Measurements from ENCODE around the gene NSD1. TPM values are rescaled to one million over a fixed set of nuclear protein-coding genes. Genes with fewer than 3 reads are reported as not detected.

NSD1 gene
- total and polyA plus RNA-seq, 7 experiments from 2014 or later = 57.0 to 126 (median 114) TPM

- CTCF ChIA-PET = interaction anchor here (0.8 to 1.1 kb wide), 2 partner anchors 14 to 38 kb away, joined by 3 to 4 read pairs; partner anchors contain the start of gene LMAN2
- Mint-ChIP-seq H3K4me3 (no peak overlapping the region), H3K36me3 (peaks cover 0 to 9% (median 0%) of the 10 kb centered on the region in 5 donors), H3K9me3 (peaks cover 0 to 1% (median 0%) of the 10 kb centered on the region in 11 donors), H3K4me1 (peaks cover 11 to 63% (median 35%) of the 10 kb centered on the region in 7 donors), H3K27me3 (peaks cover 0 to 5% (median 0%) of the 10 kb centered on the region in 5 donors), H3K27ac (peak overlapping the region in 2 of 9 donors; percentile 23 to 62)
- H3K27ac ChIP-seq (ENCODE audit: low read depth, low read length) = no peak overlapping the region
- H3K27me3 ChIP-seq (ENCODE audit: control insufficient read depth in 2 of 2, insufficient read depth in 2 of 2, low read length in 2 of 2) = no peaks in the 10 kb centered on the region
- intact Hi-C loops (cut with micrococcal nuclease) = loop anchor here in 1 of 2 donors (1.0 to 10.0 kb wide), 3 partner anchors 89 to 669 kb away; partner anchors contain the start of gene TSPAN17
- no peaks in the 10 kb centered on the region for H3K36me3 ChIP-seq (ENCODE audit: control insufficient read depth in 2 of 3, insufficient read depth in 3 of 3, low read length in 3 of 3)
- no peak for DNase-seq
- no peaks in the 10 kb centered on the region for H3K9me3 ChIP-seq (ENCODE audit: control insufficient read depth in 2 of 3, low read length in 3 of 3)
- POLR2A ChIA-PET = interaction anchor here (0.6 to 1.5 kb wide), 2 partner anchors 10 to 12 kb away, joined by 3 to 4 read pairs; no protein-coding TSS in a partner anchor
- H3K4me1 ChIP-seq (ENCODE audit: control insufficient read depth in 2 of 2, insufficient read depth in 2 of 2, low read length in 2 of 2) = peaks cover 21 to 22% of the 10 kb centered on the region in 2 donors
- ATAC-seq = no peak
- H3K4me3 ChIP-seq (ENCODE audit: low read length) = no peak overlapping the region
These were observed 180.1 kb downstream of the NSD1 start for GRCh38 chr5:177313561-177314259.

- Histone ChIP-seq H3K36me3 (ENCODE audit: control insufficient read depth in 2 of 3, insufficient read depth in 3 of 3, low read length in 3 of 3) (no peaks in the 10 kb centered on the region), H3K9me3 (ENCODE audit: control insufficient read depth in 2 of 3, low read length in 3 of 3) (no peaks in the 10 kb centered on the region), H3K27ac (ENCODE audit: low read depth, low read length) (no peak overlapping the region), H3K27me3 (ENCODE audit: control insufficient read depth in 2 of 2, insufficient read depth in 2 of 2, low read length in 2 of 2) (no peaks in the 10 kb centered on the region), H3K4me1 (ENCODE audit: control insufficient read depth in 2 of 2, insufficient read depth in 2 of 2, low read length in 2 of 2) (peaks cover 21 to 22% of the 10 kb centered on the region in 2 donors), H3K4me3 (ENCODE audit: low read length) (no peak overlapping the region)
- H3K27me3 Mint-ChIP-seq = peaks cover 0 to 5% (median 0%) of the 10 kb centered on the region in 5 donors
- intact Hi-C loops (cut with micrococcal nuclease) = loop anchor here in 1 of 2 donors (10.0 kb wide), 1 partner anchor 670 kb away; the partner anchor contains the start of gene TSPAN17
- no peak for ATAC-seq
- ChIA-PET POLR2A (interaction anchor here (0.6 kb wide), 1 partner anchor 58 kb away, joined by 4 read pairs; no protein-coding TSS in a partner anchor), CTCF (interaction anchor here (0.6 to 2.2 kb wide), 3 partner anchors 36 to 742 kb away, joined by 3 to 7 read pairs (median 4); no protein-coding TSS in a partner anchor)
- no peak for DNase-seq
- peak overlapping the region in 1 of 9 donors; percentile 23 for H3K27ac Mint-ChIP-seq
- H3K9me3 Mint-ChIP-seq = peaks cover 0 to 4% (median 0%) of the 10 kb centered on the region in 11 donors
- H3K4me3 Mint-ChIP-seq = peak overlapping the region in 1 of 10 donors; percentile 7
- peaks cover 0 to 15% (median 4%) of the 10 kb centered on the region in 5 donors for H3K36me3 Mint-ChIP-seq
- H3K4me1 Mint-ChIP-seq = peaks cover 11 to 58% (median 29%) of the 10 kb centered on the region in 7 donors
These were observed 181.1 kb downstream of the NSD1 start for GRCh38 chr5:177314376-177315342.

GRCh38 chr5:177315411-177315810, 181.8 kb downstream of the NSD1 start:
- DNase-seq = no peak
- ATAC-seq = no peak
- peaks cover 0 to 5% (median 0%) of the 10 kb centered on the region in 5 donors for H3K27me3 Mint-ChIP-seq
- H3K9me3 Mint-ChIP-seq = peaks cover 0 to 5% (median 0%) of the 10 kb centered on the region in 11 donors
- intact Hi-C loops (cut with micrococcal nuclease) = loop anchor here in 1 of 2 donors (10.0 kb wide), 1 partner anchor 671 kb away; the partner anchor contains the start of gene TSPAN17
- peaks cover 11 to 57% (median 30%) of the 10 kb centered on the region in 7 donors for H3K4me1 Mint-ChIP-seq
- no peak overlapping the region for H3K4me3 Mint-ChIP-seq
- ChIA-PET CTCF (interaction anchor here (0.6 to 2.5 kb wide), 9 partner anchors 27 to 742 kb away, joined by 3 to 9 read pairs (median 4); no protein-coding TSS in a partner anchor), POLR2A (interaction anchor here (0.6 kb wide), 1 partner anchor 57 kb away, joined by 4 read pairs; no protein-coding TSS in a partner anchor)
- H3K27ac ChIP-seq (ENCODE audit: low read depth, low read length) = no peak overlapping the region
- no peaks in the 10 kb centered on the region for H3K9me3 ChIP-seq (ENCODE audit: control insufficient read depth in 2 of 3, low read length in 3 of 3)
- no peak overlapping the region for H3K27ac Mint-ChIP-seq
- H3K36me3 Mint-ChIP-seq = peaks cover 0 to 22% (median 6%) of the 10 kb centered on the region in 5 donors
- H3K4me1 ChIP-seq (ENCODE audit: control insufficient read depth in 2 of 2, insufficient read depth in 2 of 2, low read length in 2 of 2) = peaks cover 14% of the 10 kb centered on the region in 2 donors
- H3K4me3 ChIP-seq (ENCODE audit: low read length) = no peak overlapping the region
- no peaks in the 10 kb centered on the region for H3K27me3 ChIP-seq (ENCODE audit: control insufficient read depth in 2 of 2, insufficient read depth in 2 of 2, low read length in 2 of 2)
- no peaks in the 10 kb centered on the region for H3K36me3 ChIP-seq (ENCODE audit: control insufficient read depth in 2 of 3, insufficient read depth in 3 of 3, low read length in 3 of 3)

- intact Hi-C loops (cut with micrococcal nuclease) = loop anchor here in 1 of 2 donors (10.0 kb wide), 1 partner anchor 671 kb away; the partner anchor contains the start of gene TSPAN17
- H3K4me1 Mint-ChIP-seq = peaks cover 6 to 51% (median 26%) of the 10 kb centered on the region in 7 donors
- H3K27ac Mint-ChIP-seq = peak overlapping the region in 1 of 9 donors; percentile 58
- ATAC-seq = no peak
- ChIA-PET CTCF (interaction anchor here (0.6 to 2.5 kb wide), 9 partner anchors 26 to 203 kb away, joined by 3 to 9 read pairs (median 4); no protein-coding TSS in a partner anchor), POLR2A (interaction anchor here (0.9 kb wide), 1 partner anchor 134 kb away, joined by 3 read pairs; no protein-coding TSS in a partner anchor)
- Histone ChIP-seq H3K9me3 (ENCODE audit: control insufficient read depth in 2 of 3, low read length in 3 of 3) (no peaks in the 10 kb centered on the region), H3K4me1 (ENCODE audit: control insufficient read depth in 2 of 2, insufficient read depth in 2 of 2, low read length in 2 of 2) (peaks cover 8% of the 10 kb centered on the region in 2 donors), H3K36me3 (ENCODE audit: control insufficient read depth in 2 of 3, insufficient read depth in 3 of 3, low read length in 3 of 3) (no peaks in the 10 kb centered on the region), H3K27me3 (ENCODE audit: control insufficient read depth in 2 of 2, insufficient read depth in 2 of 2, low read length in 2 of 2) (no peaks in the 10 kb centered on the region), H3K27ac (ENCODE audit: low read depth, low read length) (no peak overlapping the region), H3K4me3 (ENCODE audit: low read length) (no peak overlapping the region)
- no peak overlapping the region for H3K4me3 Mint-ChIP-seq
- peaks cover 0 to 5% (median 0%) of the 10 kb centered on the region in 11 donors for H3K9me3 Mint-ChIP-seq
- peaks cover 0 to under 1% (median 0%) of the 10 kb centered on the region in 5 donors for H3K27me3 Mint-ChIP-seq
- H3K36me3 Mint-ChIP-seq = peaks cover 0 to 20% (median 6%) of the 10 kb centered on the region in 5 donors
- no peak for DNase-seq
These were observed 182.4 kb downstream of the NSD1 start for GRCh38 chr5:177316005-177316404.

GRCh38 chr5:177317959-177318377, 184.4 kb downstream of the NSD1 start:
- peak; percentile 41 to 73 (median 69) for DNase-seq
- H3K9me3 ChIP-seq (ENCODE audit: control insufficient read depth in 2 of 3, low read length in 3 of 3) = no peaks in the 10 kb centered on the region
- ChIA-PET POLR2A (interaction anchor here (1.5 to 2.1 kb wide), 2 partner anchors 34 to 65 kb away, joined by 5 read pairs; partner anchors contain the start of gene LMAN2), CTCF (interaction anchor here (0.6 to 3.1 kb wide), 15 partner anchors 9 to 221 kb away, joined by 3 to 25 read pairs (median 4); partner anchors contain the start of gene PDLIM7)
- no peaks in the 10 kb centered on the region for H3K27me3 ChIP-seq (ENCODE audit: control insufficient read depth in 2 of 2, insufficient read depth in 2 of 2, low read length in 2 of 2)
- Mint-ChIP-seq H3K4me3 (no peak overlapping the region), H3K4me1 (peaks cover 0 to 49% (median 20%) of the 10 kb centered on the region in 7 donors), H3K9me3 (peaks cover 0 to 5% (median 0%) of the 10 kb centered on the region in 11 donors), H3K36me3 (peaks cover 0 to 28% (median 10%) of the 10 kb centered on the region in 5 donors), H3K27me3 (no peaks in the 10 kb centered on the region), H3K27ac (peak overlapping the region in 2 of 9 donors; percentile 32 to 37)
- peaks cover 1% of the 10 kb centered on the region in 2 donors for H3K4me1 ChIP-seq (ENCODE audit: control insufficient read depth in 2 of 2, insufficient read depth in 2 of 2, low read length in 2 of 2)
- H3K4me3 ChIP-seq (ENCODE audit: low read length) = no peak overlapping the region
- peak; percentile 84 for ATAC-seq
- intact Hi-C loops (cut with micrococcal nuclease) = loop anchor here (1.0 to 10.0 kb wide), 9 partner anchors 33 to 673 kb away; partner anchors contain the start of genes LMAN2 (in 1 of the 2) and TSPAN17 (in 1 of the 2)
- H3K36me3 ChIP-seq (ENCODE audit: control insufficient read depth in 2 of 3, insufficient read depth in 3 of 3, low read length in 3 of 3) = no peaks in the 10 kb centered on the region
- no peak overlapping the region for H3K27ac ChIP-seq (ENCODE audit: low read depth, low read length)

All from naive thymus-derived CD4-positive, alpha-beta T cell (primary cell).